PFSK-1 (cell line): Measurements from ENCODE around the gene STRIP2.

ENCODE experiments used
- FOXP2 ChIP-seq: optimal IDR thresholded peaks from 2 replicates; pipeline ENCODE3; 2011; ENCODE audit warnings: borderline replicate concordance, control low read depth, inconsistent platforms; ENCODE audit not compliant: insufficient read depth; ENCODE audit errors: extremely low read length, extremely low read depth
- POLR2AphosphoS5 ChIP-seq: IDR thresholded peaks from 2 replicates; pipeline ENCODE4 v1.6.1; 2012; ENCODE audit warnings: low read depth, mild to moderate bottlenecking, control low read depth, low read length, moderate library complexity
- REST ChIP-seq, 2 experiments: IDR thresholded peaks; 2 replicates each; pipeline versions ENCODE4 v1.6.1 to v1.8.0; 2011 to 2012; ENCODE audit warnings: low read depth in 2 of 2, low read length in 2 of 2, control low read depth in 1 of 2, inconsistent platforms in 1 of 2, mild to moderate bottlenecking in 1 of 2, moderate library complexity in 1 of 2; ENCODE audit not compliant: insufficient read depth in 1 of 2
- SIN3A ChIP-seq: IDR thresholded peaks from 2 replicates; pipeline ENCODE4 v1.6.1; 2012; ENCODE audit warnings: mild to moderate bottlenecking, low read length, moderate library complexity, borderline replicate concordance; ENCODE audit not compliant: insufficient read depth
- TAF1 ChIP-seq: IDR thresholded peaks from 2 replicates; pipeline ENCODE4 v1.6.1; 2012; ENCODE audit warnings: low read length, control low read depth, borderline replicate concordance; ENCODE audit not compliant: insufficient read depth

The STRIP2 gene

GRCh38 chr7:129493555-129493954, 59.3 kb downstream of the STRIP2 start:
- TF ChIP-seq FOXP2 (no peak), SIN3A (no peak), TAF1 (no peak), REST (IDR thresholded peaks at IDR 0.05; ENCODE audit: insufficient read depth in 1 of 2, low read depth in 2 of 2, low read length in 2 of 2) (no peak), POLR2AphosphoS5 (no peak)

GRCh38 chr7:129494041-129494440, 59.8 kb downstream of the STRIP2 start:
- TF ChIP-seq REST (IDR thresholded peaks at IDR 0.05; ENCODE audit: insufficient read depth in 1 of 2, low read depth in 2 of 2, low read length in 2 of 2) = no peak
- no peak for TF ChIP-seq SIN3A
- no peak for TF ChIP-seq POLR2AphosphoS5
- no peak for TF ChIP-seq FOXP2
- no peak for TF ChIP-seq TAF1

DNA sequence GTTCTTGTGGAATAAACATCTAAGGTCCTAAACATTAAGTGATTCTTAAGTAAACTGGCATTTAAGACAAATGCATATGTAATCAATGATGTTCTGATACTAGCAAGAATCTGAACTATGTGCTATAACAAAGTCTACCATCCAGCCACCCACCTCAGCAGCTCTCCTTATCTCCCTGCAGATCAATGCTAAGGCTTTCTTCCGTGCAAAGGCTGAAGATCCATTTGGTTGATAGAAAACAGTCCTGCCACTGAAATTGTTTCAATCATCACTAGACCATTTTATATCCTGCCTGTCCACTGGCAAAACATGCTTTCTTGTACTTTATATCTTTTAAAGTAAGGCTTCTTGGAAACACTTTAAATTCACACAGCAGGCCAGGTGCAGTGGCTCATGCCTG, 61.8 kb downstream of the STRIP2 start:
- TF ChIP-seq TAF1 (no peak), FOXP2 (no peak), REST (IDR thresholded peaks at IDR 0.05; ENCODE audit: insufficient read depth in 1 of 2, low read depth in 2 of 2, low read length in 2 of 2) (no peak), SIN3A (no peak), POLR2AphosphoS5 (no peak)

- TF ChIP-seq POLR2AphosphoS5 = no peak
- TF ChIP-seq SIN3A = no peak
- no peak for TF ChIP-seq FOXP2
These were observed 62.4 kb downstream of the STRIP2 start for GRCh38 chr7:129496653-129497052.

- TF ChIP-seq FOXP2 = no peak
- TF ChIP-seq POLR2AphosphoS5 = no peak
- TF ChIP-seq SIN3A = no peak
- TF ChIP-seq REST (IDR thresholded peaks at IDR 0.05; ENCODE audit: insufficient read depth in 1 of 2, low read depth in 2 of 2, low read length in 2 of 2) = no peak
- no peak for TF ChIP-seq TAF1
These were observed 62.9 kb downstream of the STRIP2 start for GRCh38 chr7:129497156-129497555.
